Skeletal muscle tissue (tissue), 4 donors: ENCODE measurements around the gene VTI1A. TPM values are rescaled to one million over a fixed set of nuclear protein-coding genes. Genes with fewer than 3 reads are reported as not detected.

Experiments used
- H3K27ac ChIP-seq: one replicate; pipeline ENCODE4 v1.7.0; 2013; ENCODE audit warnings: mild to moderate bottlenecking, low read depth, low read length, inconsistent platforms
- H3K27me3 ChIP-seq, 3 donors: one replicate each; pipeline ENCODE4 v1.7.0; 2013; ENCODE audit warnings: low read length in 3 of 3; ENCODE audit not compliant: control insufficient read depth in 3 of 3, insufficient read depth in 3 of 3
- H3K36me3 ChIP-seq, 3 donors: one replicate each; pipeline ENCODE4 v1.7.0; 2013; ENCODE audit warnings: low read length in 3 of 3; ENCODE audit not compliant: control insufficient read depth in 3 of 3, insufficient read depth in 3 of 3
- H3K4me1 ChIP-seq, 3 donors: one replicate each; pipeline ENCODE4 v1.7.0; 2013; ENCODE audit warnings: low read length in 3 of 3, mild to moderate bottlenecking in 3 of 3; ENCODE audit not compliant: control insufficient read depth in 3 of 3, insufficient read depth in 3 of 3
- H3K4me3 ChIP-seq, 3 donors: one replicate each; pipeline ENCODE4 v1.7.0; 2013; ENCODE audit warnings: low read length in 3 of 3
- H3K9ac ChIP-seq, 3 donors: one replicate each; pipeline ENCODE4 v1.7.0; 2013; ENCODE audit warnings: low read length in 3 of 3, mild to moderate bottlenecking in 3 of 3, moderate library complexity in 2 of 3, low read depth in 1 of 3
- H3K9me3 ChIP-seq, 3 donors: one replicate each; pipeline ENCODE4 v1.7.0; 2013; ENCODE audit warnings: low read length in 3 of 3; ENCODE audit not compliant: control insufficient read depth in 3 of 3
- total RNA-seq: library from RNA; depleted of rRNA; stranded (reverse); fragments of >200 nt; gene quantifications from one replicate; pipeline ENCODE4 v1.2.3, GENCODE V29; 2014
- donor health status: Osteomylitis.

Gene VTI1A
- total RNA-seq, 1 donor from 2014 or later = 18.3 TPM

DNA sequence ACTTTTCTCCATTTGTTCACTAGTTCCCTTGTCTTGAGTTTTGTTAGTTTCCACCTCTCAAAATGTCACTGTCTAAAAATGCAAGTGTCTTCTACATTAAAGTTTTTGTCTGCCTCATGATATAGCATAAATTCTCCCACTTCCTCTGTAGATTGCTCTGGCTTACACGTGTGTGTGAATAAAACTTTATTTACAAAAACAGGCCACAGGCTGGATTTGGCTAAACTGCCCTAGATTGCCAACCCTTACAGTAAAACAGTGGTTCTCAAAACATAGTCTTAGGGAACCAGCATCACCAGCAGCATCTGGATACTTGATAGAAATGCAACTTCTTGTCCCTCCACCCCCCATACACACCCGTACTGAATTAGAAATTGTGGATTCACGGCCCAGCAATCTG is 207.8 kb downstream of the VTI1A start:
- Histone ChIP-seq H3K27me3 (no peaks in the 10 kb centered on the region), H3K4me3 (no peak overlapping the region), H3K27ac (no peak overlapping the region), H3K9me3 (no peaks in the 10 kb centered on the region), H3K4me1 (no peaks in the 10 kb centered on the region), H3K9ac (no peak overlapping the region), H3K36me3 (no peaks in the 10 kb centered on the region)

DNA sequence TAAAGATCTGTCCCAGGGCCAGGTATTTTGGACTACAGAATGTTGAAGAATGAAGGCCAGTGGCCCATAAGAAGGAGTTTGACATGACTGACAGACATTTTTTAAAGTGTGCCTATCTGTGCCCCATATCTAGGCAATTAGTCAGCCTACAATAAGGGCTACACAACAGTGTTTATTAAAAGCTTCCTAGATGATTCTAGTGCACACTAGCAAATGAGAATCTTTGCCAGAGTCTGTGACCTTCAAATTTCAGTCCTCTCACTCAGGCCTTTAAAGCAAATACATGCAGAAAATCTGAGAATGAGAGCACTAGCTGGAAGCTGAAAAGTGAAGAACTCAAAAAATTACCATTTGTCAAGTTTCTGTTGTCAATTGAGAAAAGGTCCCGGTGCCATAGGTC is 208.7 kb downstream of the VTI1A start:
- no peak overlapping the region for H3K27ac ChIP-seq
- no peaks in the 10 kb centered on the region for H3K27me3 ChIP-seq
- H3K9ac ChIP-seq = no peak overlapping the region
- H3K4me3 ChIP-seq = no peak overlapping the region
- H3K9me3 ChIP-seq = no peaks in the 10 kb centered on the region
- no peaks in the 10 kb centered on the region for H3K4me1 ChIP-seq
- no peaks in the 10 kb centered on the region for H3K36me3 ChIP-seq

DNA sequence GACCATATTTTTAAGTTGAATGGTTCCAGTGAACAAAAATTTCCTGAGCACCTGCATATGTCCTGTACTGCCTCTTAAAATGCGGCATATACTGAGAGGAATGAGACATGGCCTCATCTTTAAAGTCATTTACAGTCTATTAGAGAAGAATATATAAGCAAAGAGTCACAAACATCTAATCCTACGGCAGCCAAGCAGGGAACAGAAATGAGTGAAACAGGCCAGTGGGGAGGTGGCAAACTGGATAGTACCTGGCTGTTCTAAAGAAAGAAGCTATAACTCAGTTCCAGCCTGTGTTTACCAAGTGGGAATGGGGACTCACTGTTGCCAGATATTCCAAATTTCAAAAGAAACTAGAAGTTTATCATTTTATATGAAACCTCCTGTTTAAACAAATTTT is 211.4 kb downstream of the VTI1A start:
- H3K9me3 ChIP-seq = no peaks in the 10 kb centered on the region
- no peaks in the 10 kb centered on the region for H3K36me3 ChIP-seq
- H3K27ac ChIP-seq = no peak overlapping the region
- no peak overlapping the region for H3K4me3 ChIP-seq
- H3K27me3 ChIP-seq = no peaks in the 10 kb centered on the region
- H3K9ac ChIP-seq = no peak overlapping the region
- no peaks in the 10 kb centered on the region for H3K4me1 ChIP-seq

DNA sequence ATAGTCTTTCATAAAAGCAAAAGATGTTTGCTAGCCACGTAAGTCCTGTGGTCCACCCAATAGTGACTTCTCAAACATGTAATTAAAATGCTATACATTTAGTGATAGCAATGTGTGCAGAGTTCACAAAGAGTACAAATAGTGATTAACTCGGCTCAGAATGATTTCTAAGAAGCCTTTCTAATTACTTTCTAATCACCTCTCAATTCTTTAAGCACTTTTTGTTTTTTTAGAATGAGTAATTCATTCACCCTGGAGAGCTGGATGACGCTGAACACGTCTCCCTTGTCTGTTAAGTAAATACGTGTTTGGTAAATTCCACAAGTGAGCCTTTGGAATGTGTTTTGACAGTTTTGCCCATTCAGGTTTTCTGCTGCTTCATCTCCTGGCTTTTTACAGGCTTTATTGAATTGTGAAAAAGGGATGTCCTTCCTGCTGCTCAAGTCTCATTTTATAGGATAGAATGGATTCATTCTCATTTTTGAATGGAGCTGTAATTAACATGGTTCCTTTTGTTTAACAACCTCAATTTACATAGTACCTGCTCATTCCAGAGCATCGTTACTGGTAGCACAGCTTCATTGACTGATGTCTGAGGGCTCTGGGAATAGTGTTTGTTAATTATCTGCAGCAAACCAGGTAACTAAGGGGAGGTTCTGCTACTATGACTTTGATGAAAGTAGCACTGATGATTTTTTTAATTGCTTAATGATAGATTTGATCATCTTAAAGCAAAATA is 212.1 kb downstream of the VTI1A start:
- no peaks in the 10 kb centered on the region for H3K4me1 ChIP-seq
- H3K27me3 ChIP-seq = no peaks in the 10 kb centered on the region
- H3K36me3 ChIP-seq = no peaks in the 10 kb centered on the region
- H3K9me3 ChIP-seq = no peaks in the 10 kb centered on the region
- H3K4me3 ChIP-seq = no peak overlapping the region
- no peak overlapping the region for H3K9ac ChIP-seq
- no peak overlapping the region for H3K27ac ChIP-seq

DNA sequence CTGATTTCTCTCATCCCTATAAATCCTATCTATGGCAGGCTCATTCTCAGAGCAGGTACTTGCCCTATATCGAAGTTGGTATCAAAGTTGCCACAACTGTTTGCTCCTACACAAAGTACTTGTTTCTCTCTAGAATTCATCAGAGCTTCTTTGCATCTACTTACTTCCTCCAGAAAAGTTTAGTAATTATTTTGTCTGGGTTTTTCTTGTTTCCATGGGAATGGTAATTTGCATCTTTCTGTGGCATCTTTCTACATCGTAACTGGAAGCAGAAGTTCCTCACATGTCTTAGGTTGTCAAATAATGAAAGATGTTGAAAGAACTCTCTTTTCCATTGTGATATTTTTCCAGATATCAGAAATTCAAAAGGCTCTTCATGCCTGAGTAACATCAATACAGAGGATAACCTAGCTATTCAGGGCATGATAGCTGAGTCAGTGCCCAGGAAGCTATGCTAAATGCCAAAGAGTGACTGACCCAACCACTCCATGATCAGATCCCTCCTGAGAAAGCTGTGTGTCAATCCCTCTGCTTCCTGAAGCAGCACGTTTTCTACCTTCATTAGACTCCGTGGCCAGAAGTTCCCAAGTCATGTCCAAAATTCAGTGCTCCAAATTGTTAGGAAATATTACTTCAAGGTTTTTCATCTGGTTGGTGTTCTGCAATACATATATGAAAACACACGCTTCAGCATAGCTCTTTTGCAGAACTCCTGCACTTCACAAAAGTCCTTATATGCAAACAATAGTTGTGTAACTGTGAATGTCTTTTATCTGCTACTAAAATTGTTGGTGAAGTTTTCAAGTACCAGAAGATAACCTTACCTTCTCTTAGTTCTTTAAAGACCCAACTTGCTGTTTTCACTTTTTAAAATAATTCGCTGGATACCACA is 216.5 kb downstream of the VTI1A start:
- no peak overlapping the region for H3K27ac ChIP-seq
- no peaks in the 10 kb centered on the region for H3K9me3 ChIP-seq
- H3K9ac ChIP-seq = no peak overlapping the region
- H3K36me3 ChIP-seq = no peaks in the 10 kb centered on the region
- no peak overlapping the region for H3K4me3 ChIP-seq
- no peaks in the 10 kb centered on the region for H3K27me3 ChIP-seq
- no peaks in the 10 kb centered on the region for H3K4me1 ChIP-seq

DNA sequence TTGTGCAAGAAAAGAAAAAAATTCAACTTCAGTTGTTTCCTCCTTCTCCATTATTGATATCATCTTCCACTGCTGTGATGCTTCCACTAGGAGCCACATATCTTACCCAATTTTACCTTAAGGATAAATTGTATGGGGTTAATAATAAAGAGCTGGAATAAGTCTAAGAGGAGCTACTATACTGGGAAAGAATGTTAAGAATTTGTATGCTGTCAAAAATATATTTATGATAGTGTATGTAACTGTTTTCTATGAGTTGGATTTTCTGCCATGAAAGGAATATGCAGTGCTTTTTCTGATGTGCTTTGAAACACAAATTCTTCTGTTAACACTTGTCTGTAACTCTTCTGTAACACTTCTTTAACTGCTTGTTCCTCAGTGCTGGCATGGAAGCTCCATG is 219.1 kb downstream of the VTI1A start:
- peaks cover 0 to 5% (median 0%) of the 10 kb centered on the region in 3 donors for H3K36me3 ChIP-seq
- H3K9ac ChIP-seq = no peak overlapping the region
- no peaks in the 10 kb centered on the region for H3K27me3 ChIP-seq
- H3K4me1 ChIP-seq = no peaks in the 10 kb centered on the region
- H3K9me3 ChIP-seq = no peaks in the 10 kb centered on the region
- H3K27ac ChIP-seq = no peak overlapping the region
- H3K4me3 ChIP-seq = no peak overlapping the region

DNA sequence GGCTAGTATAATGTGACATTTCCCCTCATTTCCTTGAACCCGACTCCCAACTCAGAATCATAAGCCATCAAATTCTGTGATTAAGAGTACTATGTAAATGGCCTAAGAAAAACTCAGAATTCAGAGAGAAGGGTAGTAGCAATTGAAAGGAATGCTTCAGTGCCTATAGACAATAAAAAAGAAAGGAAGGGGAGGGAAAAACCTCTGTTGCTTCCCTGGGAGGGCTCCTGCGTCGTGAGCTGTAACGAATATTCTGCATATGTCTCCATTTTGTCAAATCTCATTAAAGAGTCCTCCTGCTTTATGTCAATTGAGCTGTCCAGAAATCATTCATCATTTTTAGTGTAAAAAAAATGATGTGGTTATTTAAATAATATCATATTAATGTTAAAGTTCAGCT is 223.0 kb downstream of the VTI1A start:
- no peak overlapping the region for H3K4me3 ChIP-seq
- H3K4me1 ChIP-seq = no peaks in the 10 kb centered on the region
- no peak overlapping the region for H3K9ac ChIP-seq
- H3K9me3 ChIP-seq = no peaks in the 10 kb centered on the region
- H3K27me3 ChIP-seq = no peaks in the 10 kb centered on the region
- H3K27ac ChIP-seq = no peak overlapping the region
- peaks cover 0 to 5% (median 0%) of the 10 kb centered on the region in 3 donors for H3K36me3 ChIP-seq

DNA sequence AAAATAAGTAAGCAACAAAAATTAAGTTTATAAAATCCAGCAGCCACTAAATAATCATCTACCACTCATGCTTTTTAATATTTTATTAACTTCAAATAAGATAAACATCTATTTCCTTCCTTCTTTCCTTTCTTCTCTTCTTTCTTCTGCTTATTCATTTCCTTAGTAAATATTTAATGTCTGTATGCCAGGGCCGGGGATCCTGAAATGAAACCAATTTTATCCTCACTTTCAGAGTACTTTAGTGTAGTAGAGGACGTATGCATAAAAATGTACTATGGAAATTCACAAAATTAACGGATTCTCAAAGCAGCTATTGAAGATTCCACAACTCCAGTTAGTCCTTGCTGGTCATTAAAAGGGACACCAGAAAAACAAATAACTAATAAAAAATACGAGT is 224.7 kb downstream of the VTI1A start:
- Histone ChIP-seq H3K27ac (no peak overlapping the region), H3K9ac (no peak overlapping the region), H3K27me3 (no peaks in the 10 kb centered on the region), H3K9me3 (no peaks in the 10 kb centered on the region), H3K4me3 (no peak overlapping the region), H3K36me3 (peaks cover 0 to 5% (median 0%) of the 10 kb centered on the region in 3 donors), H3K4me1 (no peaks in the 10 kb centered on the region)

DNA sequence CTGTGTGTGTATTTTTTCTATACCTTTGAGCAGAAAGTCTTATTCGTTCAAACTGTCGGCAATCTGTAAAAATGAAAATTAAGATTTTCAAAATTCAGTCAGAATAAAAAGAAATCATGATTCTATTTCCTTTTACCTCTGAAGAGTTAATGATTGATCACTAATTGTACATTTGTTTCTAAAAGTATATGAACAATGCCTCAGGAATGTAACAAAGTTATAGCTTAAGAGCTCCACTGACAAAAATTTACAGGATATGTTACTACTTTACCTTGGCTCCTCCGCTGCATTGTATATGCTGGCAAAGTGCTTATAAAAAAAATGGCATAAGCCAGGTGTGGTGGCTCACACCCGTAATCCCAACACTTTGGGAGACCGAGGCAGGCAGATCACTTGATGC is 225.7 kb downstream of the VTI1A start:
- Histone ChIP-seq H3K9me3 (no peaks in the 10 kb centered on the region), H3K4me1 (no peaks in the 10 kb centered on the region), H3K9ac (no peak overlapping the region), H3K27me3 (no peaks in the 10 kb centered on the region), H3K36me3 (peaks cover 0 to 5% (median 0%) of the 10 kb centered on the region in 3 donors), H3K27ac (no peak overlapping the region), H3K4me3 (no peak overlapping the region)

DNA sequence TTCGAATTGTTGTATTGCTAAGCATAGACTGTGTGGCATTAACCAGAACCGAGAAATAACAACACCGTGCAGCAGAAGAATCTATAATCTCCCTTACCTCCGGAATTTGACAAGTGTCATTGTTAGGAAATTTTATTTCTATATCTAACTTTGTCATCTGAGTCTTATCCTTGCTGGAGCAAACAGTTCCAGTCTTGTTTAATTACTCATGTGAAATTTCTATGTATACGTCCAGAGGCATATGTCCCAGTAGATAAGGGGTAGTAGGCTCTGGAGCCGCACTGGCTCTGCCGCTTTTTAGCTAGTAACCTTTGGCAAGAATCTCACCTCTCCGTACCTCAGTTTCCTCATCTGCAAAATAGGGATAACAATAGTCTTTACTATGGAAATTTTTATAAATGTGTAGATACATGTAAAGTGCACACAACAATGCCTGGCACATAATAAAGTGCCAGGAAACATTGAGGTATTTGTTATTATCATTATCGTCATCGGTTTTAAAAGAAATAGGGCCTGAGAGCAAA is 228.6 kb downstream of the VTI1A start:
- Histone ChIP-seq H3K9me3 (no peaks in the 10 kb centered on the region), H3K4me1 (no peaks in the 10 kb centered on the region), H3K27me3 (no peaks in the 10 kb centered on the region), H3K36me3 (no peaks in the 10 kb centered on the region), H3K4me3 (no peak overlapping the region), H3K27ac (no peak overlapping the region), H3K9ac (no peak overlapping the region)
